ENCODE data around the gene C19orf44.
"Not testable (repeated sequence)": the region's sequence is repeated elsewhere in the genome, so short reads cannot be mapped to it uniquely, and the experiment has no call there.

Gene C19orf44

GRCh38 chr19:16497837-16498236 lies 1.6 kb downstream of the C19orf44 start:
- H3K27ac ChIP-seq = no peak overlapping the region
- TF ChIP-seq CTCF (conservative IDR thresholded peaks at IDR 0.05) (no peak), ZFX (IDR thresholded peaks at IDR 0.05) (no peak)

- TF ChIP-seq ZFX (IDR thresholded peaks at IDR 0.05) = no peak
- TF ChIP-seq CTCF (conservative IDR thresholded peaks at IDR 0.05) = no peak
- H3K27ac ChIP-seq = no peak overlapping the region
Measured at GRCh38 chr19:16504271-16504670, 8.1 kb downstream of the C19orf44 start.

GRCh38 chr19:16506161-16506560 lies 10.0 kb downstream of the C19orf44 start:
- not testable (repeated sequence) for H3K27ac ChIP-seq

GRCh38 chr19:16506961-16507360 lies 10.8 kb downstream of the C19orf44 start:
- H3K27ac ChIP-seq = no peak overlapping the region
- TF ChIP-seq CTCF (conservative IDR thresholded peaks at IDR 0.05) (no peak), ZFX (IDR thresholded peaks at IDR 0.05) (no peak)

GRCh38 chr19:16508546-16508945 lies 12.4 kb downstream of the C19orf44 start:
- no peak overlapping the region for H3K27ac ChIP-seq
- TF ChIP-seq ZFX (IDR thresholded peaks at IDR 0.05) = no peak
- no peak for TF ChIP-seq CTCF (conservative IDR thresholded peaks at IDR 0.05)

- no peak for TF ChIP-seq CTCF (conservative IDR thresholded peaks at IDR 0.05)
- TF ChIP-seq ZFX (IDR thresholded peaks at IDR 0.05) = no peak
- no peak overlapping the region for H3K27ac ChIP-seq
Measured at GRCh38 chr19:16509141-16510061, 13.2 kb downstream of the C19orf44 start.

GRCh38 chr19:16512611-16513010 lies 16.4 kb downstream of the C19orf44 start:
- not testable (repeated sequence) for H3K27ac ChIP-seq

- H3K27ac ChIP-seq = no peak overlapping the region
- TF ChIP-seq CTCF (conservative IDR thresholded peaks at IDR 0.05) = no peak
- TF ChIP-seq ZFX (IDR thresholded peaks at IDR 0.05) = no peak
Measured at GRCh38 chr19:16514383-16515019, 18.3 kb downstream of the C19orf44 start.

Data from C4-2B (cell line).